NCI-H1694 (cell line): ENCODE results near the gene POC1A.

Source experiments
- DNase-seq: peaks from one replicate; lab custom pipeline; 2025; lab: John Stamatoyannopoulos, UW

POC1A gene

GRCh38 chr3:52150860-52151259 lies 3.4 kb downstream of the POC1A start:
- DNase-seq: no peak

- no peak for DNase-seq
These were observed 3.9 kb downstream of the POC1A start for GRCh38 chr3:52150357-52150756.

DNA sequence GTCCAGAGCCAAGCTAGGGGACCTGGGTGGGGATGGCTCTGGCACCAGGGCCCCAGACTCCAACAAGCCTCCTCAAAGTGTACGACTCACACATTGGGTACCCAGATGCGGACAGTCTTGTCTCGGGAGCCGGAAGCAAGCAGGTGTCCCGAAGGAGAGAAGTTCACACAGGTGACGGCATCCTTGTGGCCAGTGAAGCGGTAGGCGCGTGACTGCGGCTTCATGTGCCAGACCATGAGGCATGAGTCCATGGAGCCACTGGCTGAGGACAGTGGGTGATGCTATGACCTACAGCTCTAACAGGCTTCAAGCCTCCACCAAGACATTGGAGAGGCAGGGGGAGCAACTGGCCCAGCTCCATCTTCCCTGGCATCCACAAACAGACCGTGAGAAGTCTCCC lies 4.5 kb downstream of the POC1A start:
- DNase-seq: no peak

GRCh38 chr3:52149021-52149420 lies 5.2 kb downstream of the POC1A start:
- no peak for DNase-seq

DNA sequence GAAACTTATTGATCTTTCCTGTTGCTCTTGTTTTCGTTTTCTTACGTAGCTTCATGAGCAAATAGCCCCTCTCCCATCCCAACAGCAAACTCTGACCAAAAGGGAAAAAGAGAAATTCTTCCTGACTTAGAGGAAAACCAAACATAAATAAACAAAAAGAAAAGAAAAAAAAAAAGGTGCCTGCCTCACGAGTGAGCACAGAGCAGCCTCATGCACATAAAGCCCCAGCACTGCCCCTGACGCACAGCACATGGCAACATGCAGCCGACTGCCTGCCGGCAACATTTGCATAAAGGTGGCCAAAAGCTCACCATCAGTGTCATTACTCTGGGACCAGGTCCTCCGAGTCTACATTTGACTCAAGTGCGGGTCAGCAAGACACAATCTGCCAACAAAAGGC lies 6.4 kb downstream of the POC1A start:
- DNase-seq: no peak

DNA sequence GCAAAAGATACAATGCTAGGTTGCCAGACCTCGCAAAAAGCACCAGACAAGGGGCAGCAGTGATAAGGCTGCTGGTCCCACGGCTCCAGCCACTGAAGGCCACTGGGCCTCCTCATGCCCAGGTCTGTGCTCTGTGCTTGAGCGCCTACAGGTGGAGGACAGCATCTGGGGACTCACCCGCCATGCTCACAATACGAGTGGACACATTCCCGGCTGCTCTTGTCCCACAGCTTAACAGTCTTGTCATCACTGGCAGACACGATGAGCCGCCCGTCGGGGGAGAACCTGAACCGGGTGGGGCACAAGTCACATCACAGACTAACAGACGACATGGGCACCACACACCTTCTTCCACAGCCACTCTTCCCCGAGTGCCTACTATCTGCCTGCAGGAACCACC lies 7.4 kb downstream of the POC1A start:
- no peak for DNase-seq

- DNase-seq: no peak
These were observed 8.0 kb downstream of the POC1A start for GRCh38 chr3:52146189-52146588.

GRCh38 chr3:52145736-52146110 lies 8.5 kb downstream of the POC1A start:
- no peak for DNase-seq

- DNase-seq: no peak
These were observed 9.2 kb downstream of the POC1A start for GRCh38 chr3:52144796-52145735.

- no peak for DNase-seq
These were observed 10.0 kb downstream of the POC1A start for GRCh38 chr3:52144034-52144795.

GRCh38 chr3:52143616-52144015 lies 10.6 kb downstream of the POC1A start:
- DNase-seq: no peak

- no peak for DNase-seq
These were observed 11.1 kb downstream of the POC1A start for GRCh38 chr3:52143156-52143555.

DNA sequence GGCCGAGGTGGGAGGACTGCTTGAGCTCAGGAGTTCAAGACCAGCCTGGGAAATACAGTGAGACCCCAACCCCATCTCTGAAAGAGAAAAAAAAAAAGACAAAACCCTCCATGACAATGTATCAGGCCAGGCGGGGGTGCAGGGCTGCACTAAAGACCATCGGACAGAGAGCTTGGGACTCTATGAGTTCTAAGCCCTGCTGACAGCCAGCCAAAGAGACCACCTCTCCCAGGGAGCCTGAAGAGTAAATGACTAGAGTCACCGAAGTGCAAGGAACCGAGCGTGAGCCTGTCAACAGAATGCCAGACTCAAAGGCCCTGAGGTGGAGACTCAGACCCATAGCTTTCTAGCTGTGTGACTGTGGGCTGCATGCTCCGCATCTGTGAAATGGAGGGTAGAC lies 12.5 kb downstream of the POC1A start:
- DNase-seq: no peak

DNA sequence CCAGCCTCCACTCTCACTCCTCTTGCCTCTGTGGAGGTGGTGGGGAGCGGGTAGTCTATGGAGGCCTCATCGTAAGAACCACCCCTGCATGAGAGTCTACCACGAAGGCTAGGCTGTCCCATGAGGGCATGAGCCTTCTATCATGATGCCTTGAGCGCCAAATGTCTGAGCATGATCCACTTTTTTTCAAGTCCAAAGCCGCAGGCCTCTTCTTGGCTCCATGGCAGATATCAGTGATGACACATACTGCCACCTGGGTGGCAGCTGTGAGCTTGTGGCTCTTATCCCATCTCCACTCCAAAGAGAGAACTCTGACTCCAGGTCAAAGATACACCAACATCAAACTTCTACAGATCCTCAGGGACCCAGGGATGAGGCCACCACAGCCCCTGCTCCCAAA lies 13.5 kb downstream of the POC1A start:
- DNase-seq: no peak

DNA sequence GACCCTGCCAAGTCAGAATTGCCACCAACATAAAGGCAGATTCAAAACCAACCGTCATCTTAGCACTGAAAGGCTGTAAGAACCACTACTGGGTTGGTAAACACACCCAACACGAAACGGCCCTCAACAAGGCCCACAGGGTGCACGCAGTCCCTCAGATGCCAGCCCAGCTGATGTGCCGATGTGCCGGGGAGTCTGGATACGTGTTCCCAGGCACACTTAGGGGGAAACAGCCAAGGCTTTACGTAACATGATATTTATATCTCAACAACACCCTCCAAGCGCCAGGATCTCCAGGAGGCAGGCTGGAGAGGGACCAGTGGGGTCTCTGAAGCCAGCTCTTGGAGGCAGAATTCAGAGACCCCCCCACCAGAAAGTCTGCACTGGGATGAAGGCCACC lies 14.2 kb downstream of the POC1A start:
- no peak for DNase-seq

- no peak for DNase-seq
These were observed 16.9 kb downstream of the POC1A start for GRCh38 chr3:52137311-52137710.

- DNase-seq: no peak
These were observed 17.7 kb downstream of the POC1A start for GRCh38 chr3:52136513-52136912.

GRCh38 chr3:52135332-52135731 lies 18.9 kb downstream of the POC1A start:
- DNase-seq: no peak

DNA sequence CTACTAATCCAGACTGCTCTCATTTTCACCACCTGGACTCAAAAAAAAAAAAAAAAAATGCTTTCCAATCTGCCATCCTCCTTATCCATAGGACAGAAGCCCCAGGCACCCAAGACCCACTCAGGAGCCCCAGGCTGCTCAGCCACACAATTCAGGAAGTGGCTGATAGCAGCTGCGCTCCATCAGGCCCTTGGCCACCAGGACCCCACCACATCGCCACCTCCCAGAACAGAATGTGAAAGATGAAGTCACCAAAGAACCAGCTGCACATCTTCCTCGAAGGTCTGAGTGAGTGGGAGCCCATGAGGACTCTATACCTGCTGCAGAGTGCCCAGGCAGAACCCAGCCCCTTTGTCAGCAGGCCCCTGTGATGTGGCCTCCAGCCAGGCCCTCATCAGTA lies 19.5 kb downstream of the POC1A start:
- DNase-seq: no peak

- no peak for DNase-seq
These were observed 21.3 kb downstream of the POC1A start for GRCh38 chr3:52132930-52133329.

DNA sequence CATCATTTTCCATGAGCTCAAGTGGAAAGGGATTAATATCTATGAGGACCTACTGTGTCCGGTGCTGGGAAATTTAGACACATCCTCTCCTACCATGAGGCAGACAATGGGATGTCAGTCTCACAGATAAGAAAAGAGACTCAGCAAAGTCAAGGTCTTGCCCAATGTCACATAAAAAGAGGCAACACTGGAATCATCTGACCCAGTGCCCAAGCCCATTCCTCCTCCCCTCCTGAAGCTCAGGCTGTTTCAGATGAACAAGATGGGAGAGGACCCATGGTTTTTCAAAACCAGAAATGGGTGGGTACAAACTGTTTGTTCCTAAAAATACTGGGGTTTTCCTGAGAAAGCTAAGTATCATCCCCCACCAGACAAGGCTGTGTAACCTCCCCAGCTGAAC lies 22.2 kb downstream of the POC1A start:
- no peak for DNase-seq

GRCh38 chr3:52130966-52131622 lies 23.1 kb downstream of the POC1A start:
- DNase-seq: no peak
